NCI-H2227 treated with DMSO at 0.1 percent for 48 hours (cell line): Measurements from ENCODE around the gene CERS1.
"Not testable (repeated sequence)": the region's sequence is repeated elsewhere in the genome, so short reads cannot be mapped to it uniquely, and the experiment has no call there.

Source experiments
- DNase-seq: peaks from one replicate; lab custom pipeline; 2025; lab: John Stamatoyannopoulos, UW

The CERS1 gene

DNA sequence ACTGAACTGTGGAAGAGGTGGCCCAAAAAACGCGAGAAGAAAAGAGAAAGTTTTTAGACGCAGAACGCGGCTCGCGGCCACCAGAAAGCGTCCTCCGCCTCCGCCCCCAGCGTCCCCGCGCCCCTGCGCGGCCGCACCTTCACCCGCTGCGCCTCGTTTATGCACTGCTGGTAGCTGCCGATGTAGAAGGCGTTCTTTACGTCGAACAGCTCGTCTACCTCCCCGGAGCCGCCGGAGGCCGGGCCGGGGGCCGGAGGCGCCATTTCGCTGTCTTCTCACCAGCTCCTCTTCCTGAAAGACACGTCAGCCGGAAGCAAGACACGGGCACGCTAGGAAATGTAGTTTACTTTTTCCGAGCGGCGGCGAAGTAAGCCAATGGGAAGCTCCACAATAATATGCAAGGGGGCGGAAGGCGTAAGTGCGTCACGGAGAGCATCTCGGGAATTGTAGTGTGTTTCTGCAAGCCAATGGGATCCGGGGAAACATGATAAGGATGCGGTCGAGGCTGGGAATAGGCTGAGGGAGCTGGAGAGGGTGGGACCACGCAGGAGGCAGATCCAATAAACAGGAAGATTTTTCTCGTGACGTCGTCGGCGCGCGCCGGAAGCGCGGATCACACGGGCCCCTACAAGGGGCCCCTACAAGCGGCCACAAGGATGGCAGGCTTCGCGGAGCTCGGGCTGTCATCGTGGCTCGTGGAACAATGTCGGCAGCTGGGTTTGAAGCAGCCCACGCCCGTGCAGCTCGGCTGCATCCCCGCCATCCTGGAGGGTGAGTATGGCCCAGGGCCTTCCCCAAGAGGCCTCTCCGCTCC lies 23.3 kb upstream of the CERS1 start, which contains the start of the genes COPE and DDX49:
TSS of gene COPE (minus strand) at position 302 of the 814 bp plus-strand sequence. CDS start at position 263, 39 bp downstream.
TSS of gene DDX49 (plus strand) at position 630 of the 814 bp plus-strand sequence. CDS start at position 657, 27 bp downstream.
- DNase-seq, result peak; percentile 97

DNA sequence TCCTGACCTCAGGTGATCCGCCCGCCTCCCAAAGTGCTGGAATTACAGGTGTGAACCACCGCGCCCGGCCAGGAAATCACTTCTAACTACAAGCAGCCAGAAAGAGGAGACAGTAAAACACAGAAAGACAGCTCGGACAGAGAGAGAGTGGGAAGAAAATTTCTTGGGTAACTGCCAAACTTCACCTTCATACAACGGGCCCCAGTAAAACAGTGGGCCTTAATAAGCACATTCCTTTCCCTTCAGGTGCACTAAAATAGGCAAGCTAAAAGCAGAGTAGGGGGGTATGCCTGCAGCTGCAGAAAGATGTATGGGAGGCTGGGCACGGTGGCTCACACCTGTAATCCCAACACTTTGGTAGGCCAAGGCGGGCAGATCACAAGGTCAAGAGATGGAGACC lies 21.6 kb upstream of the CERS1 start:
- not testable (repeated sequence) for DNase-seq

DNA sequence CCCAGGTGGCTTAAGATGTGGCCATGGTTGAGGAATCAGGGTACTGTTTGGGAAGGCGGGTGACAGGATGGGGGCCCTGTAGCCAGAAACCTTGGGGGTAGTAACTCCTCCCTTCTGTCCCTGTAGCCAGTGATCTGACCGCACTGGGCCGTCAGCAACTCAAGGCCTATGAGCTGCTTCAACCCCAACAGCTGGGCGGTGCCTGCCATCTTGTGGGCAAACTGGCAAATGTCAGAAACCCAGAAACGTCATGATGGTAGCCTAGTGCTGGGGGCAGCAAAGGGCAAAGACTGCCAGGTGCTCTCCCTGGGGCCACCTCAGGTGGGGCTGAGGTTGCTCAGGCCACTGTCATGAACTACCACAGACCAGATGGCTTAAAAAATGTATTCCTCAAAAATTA lies 19.7 kb upstream of the CERS1 start:
- no peak for DNase-seq

DNA sequence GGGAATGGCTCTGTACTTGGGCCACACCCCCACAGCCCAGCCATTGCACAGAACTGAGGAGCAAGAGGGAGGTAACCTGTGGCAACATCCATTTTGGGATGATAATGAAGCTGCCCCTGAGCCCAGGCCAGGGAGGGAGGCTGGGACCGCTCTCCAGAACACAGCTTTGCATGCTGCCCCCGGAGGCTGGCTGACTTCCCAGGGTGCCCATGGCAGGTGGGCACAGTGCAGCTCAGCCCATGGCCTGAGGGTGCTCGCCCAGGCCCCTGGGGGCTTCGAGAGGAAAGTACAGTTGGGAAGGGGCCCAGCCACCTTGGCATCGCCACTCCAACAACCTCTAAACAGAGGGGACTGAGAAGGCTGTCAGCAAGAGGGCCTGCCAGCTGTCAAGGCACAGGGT lies 17.5 kb upstream of the CERS1 start:
- no peak for DNase-seq

DNA sequence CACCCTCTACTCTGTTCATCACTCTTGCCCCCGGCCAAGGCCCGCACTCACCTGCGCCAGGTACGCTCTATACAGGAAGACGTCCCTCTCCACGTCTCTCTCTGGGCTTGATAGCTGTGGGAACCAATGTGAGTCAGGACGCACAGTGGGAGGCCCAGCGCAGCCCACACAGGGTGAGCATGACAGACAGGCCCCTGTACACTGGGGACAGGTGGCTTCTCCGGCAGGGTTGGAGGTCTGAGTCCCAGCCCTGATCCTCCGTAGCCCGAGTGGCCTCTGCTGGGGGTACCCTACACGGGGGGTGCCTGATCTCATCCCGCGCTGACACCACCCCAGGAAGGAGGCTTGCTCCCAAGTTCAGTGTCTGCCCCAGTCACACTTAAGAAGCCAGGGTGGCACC lies 17.0 kb upstream of the CERS1 start:
- no peak for DNase-seq

DNA sequence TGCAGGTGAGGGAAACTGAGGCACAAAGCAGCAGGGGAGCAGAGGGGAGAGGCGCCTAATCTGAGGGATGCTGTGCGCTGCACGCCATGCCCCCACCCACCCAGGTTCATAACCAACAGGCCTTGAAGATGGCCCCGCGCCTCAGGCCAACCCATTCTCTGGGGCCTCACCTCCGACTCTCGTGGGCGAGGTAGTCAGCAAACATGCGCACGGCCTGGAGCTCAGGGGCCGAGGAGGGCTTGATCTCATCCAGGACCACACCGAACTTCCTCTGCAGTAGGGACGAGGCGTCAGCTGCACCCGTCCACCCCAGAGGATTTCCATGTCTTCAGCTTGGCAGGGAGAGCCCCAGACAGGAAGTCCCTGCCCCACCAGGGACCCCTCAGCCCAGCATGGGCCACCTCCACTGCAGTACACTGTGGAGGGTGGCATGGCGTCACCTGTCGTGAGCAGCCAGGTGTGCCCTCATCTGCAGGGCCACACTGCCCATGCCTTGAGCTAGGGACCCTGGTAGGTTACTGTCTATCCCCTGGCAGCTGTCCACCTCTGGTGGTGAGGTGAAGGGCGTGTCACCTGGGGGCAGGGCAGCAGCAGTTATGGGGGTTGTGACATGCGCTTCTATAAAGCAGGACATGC lies 15.0 kb upstream of the CERS1 start:
- no peak for DNase-seq

DNA sequence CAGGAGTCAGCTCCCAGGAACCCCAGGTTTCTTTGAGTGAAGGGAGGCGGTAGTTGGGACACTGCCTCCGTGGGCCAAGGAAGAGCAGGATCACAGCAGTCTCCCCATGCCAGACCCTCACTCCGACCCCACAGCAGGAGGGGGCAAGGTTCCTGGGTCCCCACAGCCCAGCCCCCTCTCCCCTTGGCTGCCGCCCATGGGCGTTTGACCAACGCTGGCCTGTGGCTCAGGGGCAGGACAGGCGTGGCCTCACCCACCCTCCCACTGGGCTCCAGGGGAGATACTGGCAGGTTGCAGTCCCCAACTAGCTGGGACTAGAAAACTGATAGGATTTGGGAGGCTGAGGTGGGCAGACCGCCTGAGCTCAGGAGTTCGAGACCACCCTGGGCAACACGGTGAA lies 14.1 kb upstream of the CERS1 start:
- no peak for DNase-seq

DNA sequence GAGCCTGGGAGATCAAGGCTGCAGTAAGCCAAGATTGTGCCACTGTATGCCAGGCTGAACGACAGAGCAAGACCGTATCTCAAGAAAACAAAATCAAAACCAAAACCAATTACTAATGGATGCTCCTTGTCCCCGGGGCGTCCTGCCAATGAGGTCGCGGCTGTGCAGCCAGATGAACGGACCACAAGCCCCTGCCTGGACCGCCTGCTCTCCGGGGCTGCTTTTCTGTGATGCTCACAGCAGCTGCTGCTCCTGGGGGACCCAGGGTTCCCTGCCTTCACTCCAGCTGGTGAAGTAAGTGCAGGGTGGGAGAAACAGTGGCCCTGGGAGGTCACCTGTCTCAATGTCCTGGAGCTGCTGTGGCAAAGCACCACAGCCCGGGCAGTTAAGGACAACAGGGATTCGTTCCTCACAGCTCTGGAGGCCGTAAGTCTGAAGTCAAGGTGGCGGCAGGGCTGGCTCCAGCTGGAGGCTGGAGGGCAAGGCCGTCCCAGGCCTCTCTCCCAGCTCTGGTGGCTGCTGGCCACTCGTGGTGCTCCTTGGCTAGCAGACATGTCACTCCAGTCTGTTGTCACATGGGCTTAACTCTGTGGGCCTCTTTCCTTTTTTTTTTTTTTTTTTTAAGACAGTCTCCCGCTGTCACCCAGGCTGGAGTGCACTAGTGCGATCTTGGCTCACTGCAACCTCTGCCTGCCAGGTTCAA lies 13.1 kb upstream of the CERS1 start:
- no peak for DNase-seq

DNA sequence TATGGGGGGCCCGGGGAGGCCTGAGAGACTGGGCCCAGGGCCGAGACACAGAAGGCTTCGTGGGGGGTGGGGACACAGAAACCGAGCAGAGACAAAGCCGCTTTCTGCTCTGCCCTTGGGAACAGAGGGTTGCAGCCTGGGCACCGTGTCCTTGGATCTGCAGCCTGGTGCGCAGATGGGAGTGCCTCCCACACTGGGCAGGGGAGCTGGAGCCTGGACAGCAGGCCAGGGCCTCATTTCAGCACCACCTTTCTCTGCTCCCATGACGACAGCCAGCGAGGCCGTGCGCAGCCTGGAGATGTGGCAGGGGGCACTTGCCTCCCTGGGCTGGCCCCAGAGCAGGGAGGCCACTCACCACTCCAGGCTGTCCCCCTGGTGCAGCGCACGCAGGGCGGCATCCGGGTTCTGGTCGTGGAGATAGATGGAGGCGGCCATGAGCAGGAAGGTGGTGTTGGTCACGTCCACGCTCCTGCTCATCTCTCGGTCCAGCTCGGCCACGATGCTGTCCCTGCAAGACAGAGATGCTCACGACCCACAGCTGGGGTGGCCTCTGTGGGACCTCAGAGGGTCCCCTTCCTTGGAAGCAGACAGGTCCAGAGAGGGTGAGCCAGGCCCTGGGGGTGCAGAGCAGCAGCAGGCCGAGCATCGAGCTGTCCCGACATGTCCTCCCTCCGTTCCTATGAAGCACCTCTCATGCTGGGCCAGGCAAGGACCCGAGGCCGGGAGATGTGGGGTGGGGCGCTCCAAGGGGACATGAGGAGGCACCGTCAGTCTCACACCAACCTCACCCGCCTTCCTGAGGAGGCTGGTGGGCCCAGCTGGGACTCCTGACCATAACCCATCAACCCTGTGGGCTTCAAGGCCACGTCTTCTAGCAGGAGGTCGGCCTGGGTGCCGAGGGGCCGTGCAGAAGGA lies 10.9 kb upstream of the CERS1 start:
- no peak for DNase-seq

DNA sequence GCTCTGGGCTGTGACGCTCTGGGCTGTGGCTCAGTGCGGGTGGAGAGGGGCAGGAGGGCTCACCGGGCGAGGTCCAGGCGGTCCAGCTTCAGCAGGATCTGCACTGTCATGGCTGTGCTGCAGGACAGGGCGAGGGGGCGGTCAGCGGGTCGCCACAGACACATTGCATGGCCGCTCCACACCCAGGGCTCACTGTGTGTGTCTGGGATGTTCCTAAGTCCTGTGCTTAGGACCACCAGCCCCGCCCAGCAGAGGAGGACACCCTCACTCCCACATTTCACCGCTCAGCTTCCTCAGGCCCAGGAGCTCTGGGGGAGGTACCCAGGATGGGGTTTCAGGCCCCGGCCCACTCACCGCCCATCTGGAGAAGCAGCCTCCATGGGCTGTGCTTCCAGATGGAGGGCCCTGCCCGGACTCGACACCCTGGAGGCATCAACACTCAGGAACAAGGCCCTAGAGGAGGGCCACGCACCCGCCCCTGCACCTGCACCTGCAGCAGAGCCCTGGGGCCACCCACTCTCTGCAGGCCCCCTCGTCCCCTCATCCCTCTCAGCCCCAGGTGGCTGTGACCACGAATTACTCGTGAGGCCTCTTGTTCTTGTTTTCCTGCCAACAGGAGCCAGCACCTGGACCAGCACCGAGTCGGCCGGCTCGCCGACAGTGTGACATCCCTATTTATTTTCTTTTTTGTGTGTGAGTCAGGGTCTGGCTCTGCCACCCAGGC lies 9.7 kb upstream of the CERS1 start:
- no peak for DNase-seq

DNA sequence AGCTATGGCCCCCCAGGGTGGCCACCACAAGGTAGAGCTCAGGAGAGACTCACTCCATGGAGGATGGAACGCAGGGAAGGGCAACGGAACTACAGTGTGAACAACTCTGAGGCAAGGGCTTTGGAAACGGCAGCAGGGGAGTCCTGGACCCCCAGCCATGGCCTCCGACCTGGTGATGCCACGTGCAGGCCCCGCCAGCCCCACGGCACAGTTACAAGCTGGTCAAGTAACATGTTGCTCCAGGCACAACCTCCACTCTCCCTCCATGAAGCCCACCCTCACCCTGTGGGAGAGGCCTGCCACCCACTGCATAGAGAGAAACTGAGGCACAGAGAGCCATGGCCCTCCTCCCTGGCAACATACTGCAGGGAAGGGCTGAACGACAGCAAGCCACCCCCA lies 9.1 kb upstream of the CERS1 start:
- DNase-seq, result no peak

DNA sequence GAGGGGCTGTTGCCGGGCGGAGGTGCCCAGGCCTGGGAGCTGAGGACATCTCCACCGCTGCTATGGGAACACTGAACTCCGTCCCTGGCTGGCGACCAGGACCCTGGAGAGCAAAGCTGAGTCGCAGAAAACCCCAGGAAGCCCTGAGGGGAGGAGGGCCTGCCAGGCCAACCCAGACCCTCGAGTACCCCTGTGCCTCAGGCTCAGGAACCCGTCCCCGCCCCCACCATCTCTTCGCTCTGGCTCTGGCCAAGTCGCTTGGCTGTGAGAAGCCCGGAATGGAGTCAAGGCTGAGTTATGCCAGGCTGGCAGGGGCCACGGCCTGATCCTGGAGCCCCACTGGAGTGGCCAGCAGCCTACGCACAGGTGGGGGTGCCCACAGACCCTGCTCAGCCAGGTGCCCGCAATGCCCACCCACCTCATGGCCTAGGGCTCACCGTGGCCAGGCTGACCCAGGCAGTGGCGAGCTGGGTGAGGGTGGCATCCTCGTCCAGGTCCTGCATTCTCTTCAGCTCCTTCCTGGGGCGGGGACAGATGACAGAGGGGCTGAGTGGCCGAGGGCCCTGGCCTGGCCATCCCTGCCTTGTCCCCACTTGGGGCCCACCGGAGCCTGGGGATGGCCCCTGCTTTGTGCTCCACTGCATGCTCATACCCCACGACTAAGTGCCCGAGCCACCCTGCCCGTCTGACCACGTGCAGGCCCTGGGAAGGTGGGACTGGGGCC lies 8.5 kb upstream of the CERS1 start:
- no peak for DNase-seq

DNA sequence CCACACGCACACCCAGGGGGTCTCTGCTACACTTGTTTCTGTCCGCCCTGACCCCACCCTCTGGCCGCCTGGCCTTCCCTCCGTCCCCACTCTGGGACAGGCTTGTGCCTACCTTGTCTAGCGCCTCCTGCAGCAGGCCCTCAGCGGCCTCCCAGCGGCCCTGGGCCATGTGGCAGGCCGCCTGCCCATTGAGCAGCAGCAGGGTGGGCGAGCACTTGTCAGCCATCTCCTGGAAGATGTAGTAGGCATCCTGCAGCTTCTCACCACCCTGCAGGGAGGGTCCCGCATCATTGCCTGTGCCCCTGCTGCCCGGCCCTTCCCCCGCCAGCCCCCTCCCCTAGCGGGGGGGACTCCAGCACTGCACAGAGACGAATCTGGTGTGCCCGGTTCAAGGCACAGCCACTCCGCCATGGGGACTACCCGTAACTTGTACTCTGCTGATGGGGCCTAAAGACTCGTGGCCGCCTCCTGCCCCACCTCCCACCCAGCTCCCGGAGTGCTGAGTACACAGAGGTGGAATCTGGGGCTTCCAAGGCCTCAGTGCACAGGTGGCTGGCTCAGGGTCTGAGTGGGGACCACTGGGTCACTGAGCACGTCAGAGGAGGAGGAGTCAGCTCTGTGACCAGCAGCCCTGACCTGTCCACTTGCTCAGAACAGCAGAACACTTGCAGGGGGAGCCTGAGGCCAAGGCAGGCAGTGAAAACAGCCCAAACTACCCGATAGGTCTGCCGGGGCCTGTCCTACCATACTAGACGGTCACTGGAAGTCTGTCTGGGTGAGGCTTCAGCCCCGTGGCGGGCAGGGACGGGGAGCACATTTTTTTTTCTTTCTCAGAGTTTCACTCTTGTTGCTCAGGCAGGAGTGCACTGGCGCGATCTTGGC lies 7.4 kb upstream of the CERS1 start:
- no peak for DNase-seq

DNA sequence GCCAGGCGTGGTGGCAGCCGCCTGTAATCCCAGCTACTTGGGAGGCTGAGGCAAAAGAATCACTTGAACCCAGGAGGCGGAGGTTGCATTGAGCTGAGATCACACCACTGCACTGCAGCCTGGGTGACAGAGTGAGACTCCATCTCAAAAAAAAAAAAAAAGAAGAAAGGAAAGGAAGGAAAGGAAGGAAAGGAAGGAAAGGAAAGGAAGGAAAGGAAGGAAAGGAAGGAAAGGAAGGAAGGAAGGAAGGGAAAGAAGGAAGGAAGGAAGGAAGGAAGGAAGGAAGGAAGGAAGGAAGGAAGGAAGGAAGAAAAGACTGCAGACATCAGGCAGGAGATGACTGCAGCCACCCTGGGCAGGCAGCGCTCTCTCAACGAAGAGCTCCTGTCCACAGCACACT lies 6.6 kb upstream of the CERS1 start:
- not testable (repeated sequence) for DNase-seq

DNA sequence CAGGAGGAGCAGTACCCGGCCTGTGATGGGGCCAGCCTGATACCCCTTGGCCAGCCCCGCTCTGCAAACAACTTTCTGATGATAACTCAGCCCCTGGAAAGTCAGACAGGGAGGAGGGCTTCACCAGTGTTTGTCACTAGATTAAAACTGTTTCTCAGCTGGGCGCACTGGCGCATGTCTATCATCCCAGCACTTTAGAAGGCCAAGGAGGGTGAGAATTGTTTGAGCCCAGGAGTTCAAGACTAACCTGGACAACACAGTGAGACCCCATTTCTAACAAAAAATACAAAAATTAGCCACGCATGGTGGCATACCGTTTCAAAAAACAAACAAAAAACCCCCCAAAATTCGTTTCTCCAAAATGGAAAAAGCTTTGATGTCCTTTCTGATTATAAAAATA lies 5.5 kb upstream of the CERS1 start:
- DNase-seq, result no peak

DNA sequence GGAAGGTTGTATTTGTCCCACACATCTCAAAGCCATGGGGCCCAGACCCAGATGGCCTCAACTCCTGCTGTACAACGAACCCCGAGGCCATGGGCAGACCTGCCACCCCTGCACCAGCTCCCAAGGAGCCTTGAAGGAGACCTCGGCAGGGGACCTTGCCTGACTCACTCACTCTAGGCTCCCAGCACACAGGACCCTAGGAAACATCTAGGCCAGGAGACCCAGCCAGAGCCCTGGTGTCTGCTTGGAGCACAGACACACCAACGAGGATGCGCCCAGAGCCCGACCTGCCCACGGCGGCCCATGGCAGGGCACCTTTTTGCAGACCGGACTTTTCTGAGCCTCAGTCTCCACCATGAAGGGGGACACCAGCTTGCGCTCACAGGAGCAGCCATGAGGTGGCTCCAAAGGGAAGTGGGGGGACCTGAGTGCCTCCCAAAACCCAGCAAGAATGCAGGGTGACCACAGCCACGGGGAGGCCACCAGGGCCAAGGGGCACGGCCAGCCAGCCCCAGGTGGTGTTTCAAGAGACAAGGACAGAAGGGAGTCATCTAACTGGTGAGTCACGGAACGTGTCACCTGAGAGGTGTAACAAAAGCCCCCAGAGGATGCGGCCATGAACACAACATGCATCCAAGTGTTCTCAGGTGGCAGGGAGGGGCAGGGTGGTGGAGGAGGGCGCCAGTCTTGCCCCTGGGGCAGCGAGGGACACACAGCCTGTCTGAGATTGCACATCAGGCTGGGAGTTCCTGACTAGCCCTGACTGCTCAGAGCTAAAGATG lies 4.9 kb upstream of the CERS1 start:
- DNase-seq, result no peak

DNA sequence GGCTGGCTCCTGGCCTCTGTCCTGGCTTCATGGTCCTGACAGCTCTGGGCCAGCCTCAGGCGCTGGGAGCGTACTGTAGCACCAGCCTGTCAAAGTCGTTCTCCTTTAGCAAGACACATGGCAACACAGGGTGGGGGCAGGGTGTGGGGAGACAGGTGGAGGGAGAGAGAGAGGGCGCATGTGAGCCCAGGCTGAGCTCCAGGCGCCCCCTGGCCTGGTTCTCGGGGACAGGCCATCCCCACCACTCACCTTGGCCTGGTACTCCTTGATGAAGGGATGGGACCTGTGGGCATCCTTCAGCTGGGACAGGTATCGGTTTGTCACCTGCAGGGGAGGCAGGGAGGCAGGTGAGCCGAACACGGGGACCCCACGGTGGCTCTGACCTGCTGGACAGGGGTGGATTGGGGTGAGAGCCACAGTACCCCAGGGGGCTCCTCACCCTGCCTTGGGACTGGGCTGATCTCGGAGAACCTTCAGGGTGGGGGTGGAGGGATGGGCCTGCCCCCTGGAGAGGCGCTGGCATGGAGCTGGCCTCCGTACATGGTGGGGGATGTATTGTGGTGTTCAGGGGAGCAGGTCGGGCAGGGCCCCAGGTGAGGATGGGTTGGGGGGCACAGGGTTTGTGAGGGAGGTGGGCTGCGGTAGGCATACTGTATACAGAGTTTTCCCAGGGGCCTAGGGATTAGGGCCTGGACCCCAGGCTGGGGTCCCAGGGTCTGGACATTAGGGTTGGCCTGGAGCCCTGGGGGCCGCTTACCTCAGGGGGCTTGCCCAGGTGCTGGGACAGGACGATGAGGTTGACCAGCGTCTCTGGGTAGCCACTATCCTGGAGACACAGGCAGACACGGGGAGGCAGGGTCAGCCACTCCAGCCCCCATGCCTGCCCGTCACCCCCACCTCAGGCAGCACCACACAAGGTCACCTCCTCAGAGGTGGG lies 3.9 kb upstream of the CERS1 start:
- DNase-seq, result no peak
